PC-9 (cell line): Measurements from ENCODE around the gene HERC4. TPM values are rescaled to one million over a fixed set of nuclear protein-coding genes. Genes with fewer than 3 reads are reported as not detected.

ENCODE experiments used
- BruUV-seq: library from RNA; stranded (reverse); fragments of 400-500 nt; replicated peaks from 2 replicates; lab custom pipeline; 2021; lab: Mats Ljungman, UMichigan
- CTCF ChIA-PET: fragments of 300-600 bp; sonication (Branson Sonifier 250); formaldehyde crosslinking; loops from one replicate; lab custom pipeline; 2022; ENCODE audit warnings: antibody characterized with exemption; lab: Charles Lee
- POLR2A ChIA-PET: fragments of 300-600 bp; sonication (Branson Sonifier 250); formaldehyde crosslinking; loops from one replicate; lab custom pipeline; 2022; ENCODE audit warnings: antibody characterized with exemption; ENCODE audit not compliant: unreplicated experiment; lab: Charles Lee
- DNase-seq, 2 experiments: peaks; one replicate each; pipeline versions ENCODE4 v3.0.0 to v3.0.0-alpha.2; 2015 to 2022; ENCODE audit warnings: mixed read lengths in 1 of 2
- H2AFZ ChIP-seq: fragments of 200-600 bp; sonication (generic); 2 replicates; pipeline ENCODE4 v1.8.1; 2017; ENCODE audit warnings: antibody characterized with exemption
- H3F3A ChIP-seq: fragments of 200-600 bp; sonication (generic); 2 replicates; pipeline ENCODE4 v1.8.1; 2017; ENCODE audit warnings: antibody characterized with exemption, mild to moderate bottlenecking, low read depth; ENCODE audit not compliant: insufficient read depth
- H3K27ac ChIP-seq: fragments of 200-600 bp; sonication (generic); 2 replicates; pipeline ENCODE4 v1.6.1; 2016; ENCODE audit warnings: mixed run types
- H3K27me3 ChIP-seq: fragments of 200-600 bp; sonication (generic); 2 replicates; pipeline ENCODE4 v1.6.1; 2016; ENCODE audit warnings: low read depth, mixed run types; ENCODE audit not compliant: insufficient read depth
- H3K36me3 ChIP-seq: fragments of 200-600 bp; sonication (generic); 2 replicates; pipeline ENCODE4 v1.6.1; 2016; ENCODE audit warnings: low read depth, mixed run types
- H3K4me1 ChIP-seq: fragments of 200-600 bp; sonication (generic); replicated peaks from 2 replicates; pipeline ENCODE4 v1.6.1; 2016; ENCODE audit warnings: mixed run types; ENCODE audit not compliant: insufficient read depth
- H3K4me2 ChIP-seq: fragments of 200-600 bp; sonication (generic); 2 replicates; pipeline ENCODE4 v1.6.1; 2017; ENCODE audit warnings: mixed run types
- H3K4me3 ChIP-seq: fragments of 200-600 bp; sonication (generic); 2 replicates; pipeline ENCODE4 v1.6.1; 2016; ENCODE audit warnings: mixed run types
- H3K79me2 ChIP-seq: fragments of 200-600 bp; sonication (generic); 2 replicates; pipeline ENCODE4 v1.6.1; 2017; ENCODE audit warnings: low read depth, mixed run types
- H3K9me2 ChIP-seq: fragments of 200-600 bp; sonication (generic); 2 replicates; pipeline ENCODE4 v1.8.1; 2017; ENCODE audit warnings: mild to moderate bottlenecking; ENCODE audit not compliant: insufficient read depth
- H3K9me3 ChIP-seq: fragments of 200-600 bp; sonication (generic); 2 replicates; pipeline ENCODE4 v1.8.1; 2016; ENCODE audit warnings: low read depth; ENCODE audit not compliant: insufficient read depth
- H4K20me1 ChIP-seq: fragments of 200-600 bp; sonication (generic); 2 replicates; pipeline ENCODE4 v1.8.1; 2017; ENCODE audit not compliant: insufficient read depth
- EZH2 ChIP-seq: fragments of 200-600 bp; sonication (generic); IDR thresholded peaks from 2 replicates; pipeline ENCODE4 v1.8.0; 2017; ENCODE audit warnings: antibody characterized with exemption, low read depth
- intact Hi-C: fragments of 100-400 bp; cut with micrococcal nuclease; formaldehyde crosslinking; loops from one replicate; pipeline ENCODE4 v1.10.0; 2022; ENCODE audit not compliant: unreplicated experiment
- total RNA-seq: library from RNA; stranded (reverse); gene quantifications from 2 replicates; pipeline ENCODE4 v1.2.3, GENCODE V29; 2021
- TF ChIP-seq, protein P1 (sequence below): fragments of 200-600 bp; sonication (generic); conservative IDR thresholded peaks from 2 replicates; pipeline ENCODE4 v1.6.1; 2017; ENCODE audit warnings: mixed run types, antibody characterized with exemption, mild to moderate bottlenecking, moderate library complexity

Gene HERC4
- total RNA-seq, 1 experiment from 2014 or later: 116 TPM

DNA sequence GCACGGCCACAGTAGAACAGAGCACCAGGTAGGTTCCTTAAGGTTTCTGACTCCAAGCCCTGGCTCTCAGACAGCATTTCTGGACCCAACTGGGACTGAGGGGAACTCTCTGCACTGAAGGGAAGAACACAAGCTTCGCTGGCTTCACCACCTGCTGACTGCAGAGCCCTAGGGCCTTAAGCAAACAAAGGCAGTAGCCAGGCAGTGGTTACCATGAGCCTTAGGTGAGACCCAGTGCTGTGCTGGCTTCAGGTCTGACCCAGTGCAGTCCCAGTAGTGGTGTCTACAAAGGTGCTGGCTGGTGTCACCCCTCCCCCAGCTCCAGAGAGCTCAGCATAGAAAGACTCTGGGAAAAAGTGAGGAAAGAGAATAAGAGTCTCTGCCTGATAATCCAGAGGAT is 131.2 kb downstream of the HERC4 start:
- H3K79me2 ChIP-seq: no peaks in the 10 kb centered on the region
- intact Hi-C loops: no loop called here
- ChIA-PET POLR2A (no interaction called here), CTCF (no interaction called here)
- H3F3A ChIP-seq: peaks cover 21% of the 10 kb centered on the region
- no peak overlapping the region for H3K4me3 ChIP-seq
- no peak overlapping the region for H2AFZ ChIP-seq
- H3K27me3 ChIP-seq: no peaks in the 10 kb centered on the region
- no TSS peak for BruUV-seq
- H3K4me1 ChIP-seq: no peaks in the 10 kb centered on the region
- H3K9me2 ChIP-seq: no peaks in the 10 kb centered on the region
- peaks cover 10% of the 10 kb centered on the region for H4K20me1 ChIP-seq
- no peaks in the 10 kb centered on the region for H3K9me3 ChIP-seq
- H3K4me2 ChIP-seq: no peak overlapping the region
- H3K27ac ChIP-seq: no peak overlapping the region
- peaks cover 54% of the 10 kb centered on the region for H3K36me3 ChIP-seq
- no peak for DNase-seq
- TF ChIP-seq EZH2: no peak
- TF ChIP-seq, protein P1, sequence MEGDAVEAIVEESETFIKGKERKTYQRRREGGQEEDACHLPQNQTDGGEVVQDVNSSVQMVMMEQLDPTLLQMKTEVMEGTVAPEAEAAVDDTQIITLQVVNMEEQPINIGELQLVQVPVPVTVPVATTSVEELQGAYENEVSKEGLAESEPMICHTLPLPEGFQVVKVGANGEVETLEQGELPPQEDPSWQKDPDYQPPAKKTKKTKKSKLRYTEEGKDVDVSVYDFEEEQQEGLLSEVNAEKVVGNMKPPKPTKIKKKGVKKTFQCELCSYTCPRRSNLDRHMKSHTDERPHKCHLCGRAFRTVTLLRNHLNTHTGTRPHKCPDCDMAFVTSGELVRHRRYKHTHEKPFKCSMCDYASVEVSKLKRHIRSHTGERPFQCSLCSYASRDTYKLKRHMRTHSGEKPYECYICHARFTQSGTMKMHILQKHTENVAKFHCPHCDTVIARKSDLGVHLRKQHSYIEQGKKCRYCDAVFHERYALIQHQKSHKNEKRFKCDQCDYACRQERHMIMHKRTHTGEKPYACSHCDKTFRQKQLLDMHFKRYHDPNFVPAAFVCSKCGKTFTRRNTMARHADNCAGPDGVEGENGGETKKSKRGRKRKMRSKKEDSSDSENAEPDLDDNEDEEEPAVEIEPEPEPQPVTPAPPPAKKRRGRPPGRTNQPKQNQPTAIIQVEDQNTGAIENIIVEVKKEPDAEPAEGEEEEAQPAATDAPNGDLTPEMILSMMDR: no peak

- no TSS peak for BruUV-seq
- intact Hi-C loops: no loop called here
- CTCF ChIA-PET: no interaction called here
- no peaks in the 10 kb centered on the region for H3K9me2 ChIP-seq
- H3K4me2 ChIP-seq: no peak overlapping the region
- H3K36me3 ChIP-seq: peaks cover 51% of the 10 kb centered on the region
- H3K27me3 ChIP-seq: no peaks in the 10 kb centered on the region
- TF ChIP-seq, protein P1: no peak
- TF ChIP-seq EZH2: no peak
- H4K20me1 ChIP-seq: no peaks in the 10 kb centered on the region
- no peak overlapping the region for H2AFZ ChIP-seq
- no peak overlapping the region for H3K4me3 ChIP-seq
- H3K79me2 ChIP-seq: no peaks in the 10 kb centered on the region
- H3K4me1 ChIP-seq: no peaks in the 10 kb centered on the region
- H3K27ac ChIP-seq: no peak overlapping the region
- peaks cover 31% of the 10 kb centered on the region for H3F3A ChIP-seq
- DNase-seq: no peak
- POLR2A ChIA-PET: interaction anchor here (0.6 kb wide), 2 partner anchors 59 to 132 kb away, joined by 3 to 6 read pairs; no protein-coding TSS in a partner anchor
- no peaks in the 10 kb centered on the region for H3K9me3 ChIP-seq
Observed at GRCh38 chr10:67936416-67936815, 138.7 kb downstream of the HERC4 start.

DNA sequence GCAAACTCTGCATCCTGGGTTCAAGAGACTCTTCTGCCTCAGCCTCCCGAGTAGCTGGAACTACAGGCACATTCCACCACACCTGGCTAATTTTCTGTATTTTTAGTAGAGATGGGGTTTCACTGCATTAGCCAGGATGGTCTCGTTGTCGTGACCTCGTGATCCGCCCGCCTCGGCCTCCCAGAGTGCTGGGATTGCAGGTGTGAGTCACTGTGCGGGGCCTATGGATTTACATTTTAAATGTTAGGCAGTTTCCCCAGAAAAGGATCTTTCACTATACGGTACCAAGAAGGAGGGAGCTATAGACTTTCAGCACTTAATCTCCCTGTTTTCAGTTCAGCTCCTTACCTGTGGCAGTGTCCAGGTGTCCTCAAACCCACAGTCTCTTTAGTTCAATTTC is 139.9 kb downstream of the HERC4 start:
- intact Hi-C loops: no loop called here
- no TSS peak for BruUV-seq
- Histone ChIP-seq H3K4me1 (no peaks in the 10 kb centered on the region), H3K4me2 (no peak overlapping the region), H2AFZ (no peak overlapping the region), H3K9me2 (no peaks in the 10 kb centered on the region), H3K4me3 (no peak overlapping the region), H3K79me2 (no peaks in the 10 kb centered on the region), H4K20me1 (no peaks in the 10 kb centered on the region), H3F3A (peaks cover 26% of the 10 kb centered on the region), H3K9me3 (no peaks in the 10 kb centered on the region), H3K27ac (no peak overlapping the region), H3K27me3 (no peaks in the 10 kb centered on the region), H3K36me3 (peaks cover 54% of the 10 kb centered on the region)
- TF ChIP-seq, protein P1: no peak
- TF ChIP-seq EZH2: no peak
- CTCF ChIA-PET: no interaction called here
- POLR2A ChIA-PET: no interaction called here
- no peak for DNase-seq
